GM12878 (cell line): ENCODE results near the gene MYO1E. TPM values are rescaled to one million over a fixed set of nuclear protein-coding genes. Genes with fewer than 3 reads are reported as not detected.

Experiments
- ATAC-seq: fragments of 200-7000 bp; cut with Tn5 transposase; 3 replicates; pipeline ENCODE4 v1.9.1; 2020; ENCODE audit warnings: mild to moderate bottlenecking, moderate library complexity
- BruUV-seq: library from RNA; stranded (reverse); fragments of 400-500 nt; replicated peaks from 2 replicates; lab custom pipeline; 2021; lab: Mats Ljungman, UMichigan
- CTCF ChIA-PET: fragments of 300-600 bp; sonication (Branson Sonifier 250); formaldehyde crosslinking; extraction: SDS; loops from one replicate; lab custom pipeline; 2021; ENCODE audit warnings: inconsistent platforms; lab: Yijun Ruan, JAX
- POLR2A ChIA-PET: fragments of 350-600 bp; formaldehyde crosslinking; extraction: SDS; loops from one replicate; lab custom pipeline; 2021; ENCODE audit warnings: inconsistent platforms; lab: Charles Lee
- RAD21 ChIA-PET: fragments of 300-600 bp; sonication (Branson Sonifier 250); formaldehyde crosslinking; loops from one replicate; lab custom pipeline; 2023; ENCODE audit warnings: antibody characterized with exemption; ENCODE audit not compliant: unreplicated experiment; lab: Charles Lee
- SMC1A ChIA-PET: fragments of 300-600 bp; sonication (Branson Sonifier 250); formaldehyde crosslinking; loops from one replicate; lab custom pipeline; 2023; ENCODE audit not compliant: unreplicated experiment, uncharacterized antibody; lab: Charles Lee
- DNase-seq: peaks from one replicate; pipeline ENCODE4 v3.0.0-alpha.2; 2011; ENCODE audit warnings: low read depth, low spot score
- FAIRE-seq: peaks from 3 replicates; lab custom pipeline; 2011; peaks lifted over from hg19 to GRCh38; lab: Jason Lieb, UNC
- H2AFZ ChIP-seq: 2 replicates; pipeline ENCODE4 v1.6.0; 2011; ENCODE audit warnings: low read depth, low read length, control low read depth; ENCODE audit not compliant: control insufficient read depth
- H3K27ac ChIP-seq: 2 replicates; pipeline ENCODE4 v1.5.1; 2011; ENCODE audit warnings: control low read depth; ENCODE audit not compliant: control insufficient read depth, insufficient read depth
- H3K27me3 ChIP-seq, 2 experiments: replicated peaks in 1 of 2; 2 replicates each; pipeline versions ENCODE4 v1.6.0 to v1.6.1; 2011; ENCODE audit warnings: low read length in 1 of 2; ENCODE audit not compliant: control insufficient read depth in 2 of 2, insufficient read depth in 2 of 2
- H3K36me3 ChIP-seq, 2 experiments: 2 replicates each; pipeline ENCODE4 v1.5.1; 2011; ENCODE audit warnings: low read length in 1 of 2; ENCODE audit not compliant: control insufficient read depth in 2 of 2, insufficient read depth in 2 of 2
- H3K4me1 ChIP-seq: 2 replicates; pipeline ENCODE4 v1.6.1; 2011; ENCODE audit warnings: mild to moderate bottlenecking, low read length, moderate library complexity, mixed read lengths; ENCODE audit not compliant: control insufficient read depth, insufficient read depth
- H3K4me2 ChIP-seq: 2 replicates; pipeline ENCODE4 v1.6.0; 2011; ENCODE audit warnings: control low read depth; ENCODE audit not compliant: control insufficient read depth, insufficient read depth
- H3K4me3 ChIP-seq: fragments of 200-600 bp; sonication (generic); 2 replicates; pipeline ENCODE4 v1.5.1; 2016
- H3K79me2 ChIP-seq: 2 replicates; pipeline ENCODE4 v1.6.0; 2011; ENCODE audit warnings: low read length; ENCODE audit not compliant: control insufficient read depth, insufficient read depth
- H3K9ac ChIP-seq: 2 replicates; pipeline ENCODE4 v1.8.0; 2011; ENCODE audit warnings: low read length, control low read depth, mixed read lengths; ENCODE audit not compliant: control insufficient read depth, insufficient read depth
- H3K9me3 ChIP-seq: replicated peaks from 3 replicates; pipeline ENCODE4 v1.5.1; 2011; ENCODE audit warnings: mild to moderate bottlenecking, low read length; ENCODE audit not compliant: control insufficient read depth, insufficient read depth
- H4K20me1 ChIP-seq: 2 replicates; pipeline ENCODE4 v1.6.0; 2011; ENCODE audit not compliant: control insufficient read depth, insufficient read depth
- BCL11A ChIP-seq: IDR thresholded peaks from 2 replicates; pipeline ENCODE4 v1.6.1; 2011; ENCODE audit warnings: low read depth, low read length
- ESRRA ChIP-seq: IDR thresholded peaks from 2 replicates; pipeline ENCODE4 v1.6.1; 2012; ENCODE audit warnings: mild to moderate bottlenecking, low read length, improper control_type of control experiment
- GABPA ChIP-seq: IDR thresholded peaks from 2 replicates; pipeline ENCODE4 v1.6.1; 2014; ENCODE audit warnings: antibody characterized with exemption, low read depth, mild to moderate bottlenecking, inconsistent platforms
- HCFC1 ChIP-seq: fragments of 150-350 bp; IDR thresholded peaks from 2 replicates; pipeline ENCODE4 v1.6.1; 2014; ENCODE audit warnings: low read length
- IRF4 ChIP-seq: IDR thresholded peaks from 2 replicates; pipeline ENCODE4 v1.6.1; 2011; ENCODE audit warnings: low read depth, low read length
- KDM1A ChIP-seq: fragments of 200-600 bp; sonication (generic); IDR thresholded peaks from 2 replicates; pipeline ENCODE4 v1.6.1; 2016; ENCODE audit warnings: borderline replicate concordance
- MTA2 ChIP-seq: fragments of 450-650 bp; IDR thresholded peaks from 2 replicates; pipeline ENCODE4 v1.6.1; 2016; ENCODE audit warnings: low read depth, mild to moderate bottlenecking, moderate library complexity
- MYB ChIP-seq: fragments of 150-350 bp; IDR thresholded peaks from 2 replicates; pipeline ENCODE4 v1.6.1; 2014; ENCODE audit warnings: mild to moderate bottlenecking, low read depth, low read length, borderline replicate concordance
- NFIC ChIP-seq: IDR thresholded peaks from 2 replicates; pipeline ENCODE4 v1.6.1; 2012; ENCODE audit warnings: low read depth, mild to moderate bottlenecking, inconsistent platforms, low read length, moderate library complexity
- NFXL1 ChIP-seq: fragments of 450-650 bp; IDR thresholded peaks from 2 replicates; pipeline ENCODE4 v1.6.1; 2017; ENCODE audit warnings: antibody characterized with exemption, mild to moderate bottlenecking, borderline replicate concordance
- NR2F1 ChIP-seq: fragments of 450-650 bp; conservative IDR thresholded peaks from 2 replicates; pipeline ENCODE4 v1.6.1; 2017; ENCODE audit warnings: mild to moderate bottlenecking
- POLR2A ChIP-seq: IDR thresholded peaks from 2 replicates; pipeline ENCODE4 v1.6.1; 2011; ENCODE audit warnings: low read depth, mild to moderate bottlenecking, low read length
- RUNX3 ChIP-seq: IDR thresholded peaks from 2 replicates; pipeline ENCODE4 v1.6.1; 2012; ENCODE audit warnings: low read length, inconsistent platforms
- SMC3 ChIP-seq: IDR thresholded peaks from 2 replicates; pipeline ENCODE4 v1.6.1; 2011; ENCODE audit warnings: low read length, improper control_type of control experiment, borderline replicate concordance
- SPI1 ChIP-seq: IDR thresholded peaks from 2 replicates; pipeline ENCODE4 v1.6.1; 2011; ENCODE audit warnings: low read depth, mild to moderate bottlenecking, low read length, moderate library complexity, borderline replicate concordance; ENCODE audit not compliant: insufficient read depth
- SREBF2 ChIP-seq: IDR thresholded peaks from 2 replicates; pipeline ENCODE4 v1.6.1; 2012; ENCODE audit warnings: mild to moderate bottlenecking, low read length
- SUPT20H ChIP-seq: IDR thresholded peaks from 2 replicates; pipeline ENCODE4 v1.6.1; 2011; ENCODE audit warnings: low read depth, mild to moderate bottlenecking, low read length, moderate library complexity, borderline replicate concordance; ENCODE audit not compliant: control insufficient read depth
- SUZ12 ChIP-seq: fragments of 200-600 bp; sonication (generic); IDR thresholded peaks from one replicate; pipeline ENCODE4 v1.6.1; 2018; ENCODE audit warnings: antibody characterized with exemption, mild to moderate bottlenecking; ENCODE audit not compliant: unreplicated experiment
- YY1 ChIP-seq: IDR thresholded peaks from 2 replicates; pipeline ENCODE4 v1.6.1; 2011; ENCODE audit warnings: low read depth, mild to moderate bottlenecking, low read length
- ZNF24 ChIP-seq: fragments of 450-650 bp; IDR thresholded peaks from 2 replicates; pipeline ENCODE4 v1.6.1; 2017; ENCODE audit warnings: antibody characterized with exemption, mild to moderate bottlenecking
- ZNF622 ChIP-seq: fragments of 450-650 bp; IDR thresholded peaks from 2 replicates; pipeline ENCODE4 v1.6.1; 2017; ENCODE audit warnings: mild to moderate bottlenecking, inconsistent platforms
- WGBS: methylation state at CpG from one replicate; pipeline ENCODE4 v1.1.6; 2016; ENCODE audit warnings: low lambda C conversion rate; ENCODE audit not compliant: insufficient replicate concordance, insufficient coverage; ENCODE audit errors: missing lambda C conversion rate; 5-methylcytosine and 5-hydroxymethylcytosine counted together
- in situ Hi-C: fragments of 300-500 bp; cut with MboI; formaldehyde crosslinking; loops from 9 replicates; pipeline ENCODE4 v1.14.3; 2018; ENCODE audit warnings: mixed read lengths
- intact Hi-C: fragments of 100-400 bp; cut with micrococcal nuclease; formaldehyde crosslinking; loops from one replicate; pipeline ENCODE4 v1.14.2; 2022; ENCODE audit not compliant: unreplicated experiment
- polyA plus RNA-seq, 11 experiments: library from polyadenylated mRNA; depleted of rRNA in 4 of 11; unstranded in 6 of 11; stranded (reverse) in 5 of 11; fragments of >200 nt; fragmentation: Nextera tagmentation in 4 of 11; fragmentation: Illumina TruSeq in 1 of 11; extraction: Ambion mirVana in 4 of 11; extraction: Trizol in 1 of 11; gene quantifications; 1 replicate in 1 of 11; 2 replicates in 10 of 11; pipeline versions ENCODE4 v1.2.1 to v1.2.3, GENCODE V29; 2011 to 2016; ENCODE audit warnings: inconsistent platforms in 2 of 11, missing spikeins in 2 of 11, low read depth in 1 of 11
- total RNA-seq, 4 experiments: library from RNA; depleted of rRNA in 3 of 4; stranded (reverse); fragments of >200 nt in 3 of 4; fragmentation: Illumina TruSeq in 1 of 4; extraction: Trizol in 1 of 4; gene quantifications; 2 replicates each; pipeline versions ENCODE4 v1.2.1 to v1.2.3, GENCODE V29; 2013 to 2021
- TF ChIP-seq, protein P1 (sequence below): fragments of 450-650 bp; IDR thresholded peaks from 2 replicates; pipeline ENCODE4 v1.6.1; 2014; ENCODE audit warnings: mild to moderate bottlenecking
- TF ChIP-seq, protein P2 (sequence below): fragments of 450-650 bp; IDR thresholded peaks from 2 replicates; pipeline ENCODE4 v1.6.1; 2018; ENCODE audit warnings: borderline replicate concordance, mild to moderate bottlenecking; ENCODE audit not compliant: partially characterized antibody

MYO1E gene
- total and polyA plus RNA-seq, 10 of the 15 experiments (the other 5 are each of a cell fraction or from before 2014, with no cell fraction given), result 10.3 to 266 (median 64.9) TPM

DNA sequence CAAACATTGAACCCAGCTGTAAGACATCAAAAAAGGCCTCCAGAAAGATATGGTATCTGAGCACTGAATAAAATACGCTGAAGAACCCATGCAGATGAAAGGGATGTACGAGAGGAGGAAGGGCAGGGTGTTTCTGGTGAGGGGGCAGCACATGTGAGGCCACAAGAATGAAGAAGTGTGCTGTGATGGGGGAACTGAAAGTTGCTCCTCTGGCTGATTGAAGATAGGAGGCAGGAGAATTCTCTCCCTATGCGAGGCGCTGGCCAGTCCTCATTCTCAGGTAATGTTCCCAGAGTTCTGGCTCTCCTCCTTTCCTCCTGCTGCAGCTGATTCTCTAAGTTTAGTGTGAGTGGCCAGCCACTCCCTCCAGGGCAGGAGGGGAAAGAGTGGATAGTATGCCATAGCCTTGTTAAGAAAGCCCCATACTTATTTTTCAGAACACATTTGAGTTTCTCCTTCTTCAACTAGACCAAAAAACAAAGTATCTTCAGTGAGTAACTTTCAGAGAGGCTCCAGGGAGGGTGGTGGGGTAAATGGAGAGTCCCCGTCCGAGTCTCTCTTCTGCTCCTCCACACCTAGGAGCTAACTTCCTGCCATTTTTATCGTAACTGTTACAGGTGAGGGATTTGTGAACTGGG lies 26.9 kb upstream of the MYO1E start:
- RAD21 ChIA-PET, result interaction anchor here (0.9 to 6.6 kb wide), 9 partner anchors 12 to 149 kb away, joined by 3 to 78 read pairs (median 3); partner anchors contain the start of gene MYO1E
- Histone ChIP-seq H3K36me3 (no peaks in the 10 kb centered on the region), H3K79me2 (no peaks in the 10 kb centered on the region; the same call in 1 of the 2 replicates), H3K4me2 (peak overlapping the region; percentile 81), H3K4me3 (peak overlapping the region; percentile 43), H3K27me3 (no peaks in the 10 kb centered on the region), H3K9ac (peak overlapping the region; percentile 65), H4K20me1 (no peaks in the 10 kb centered on the region), H3K27ac (peak overlapping the region; percentile 87), H3K4me1 (peaks cover 48% of the 10 kb centered on the region), H2AFZ (peak overlapping the region; percentile 71), H3K9me3 (no peaks in the 10 kb centered on the region)
- SMC1A ChIA-PET, result interaction anchor here (0.8 to 6.4 kb wide), 14 partner anchors 8 to 234 kb away, joined by 3 to 67 read pairs (median 4); no protein-coding TSS in a partner anchor
- peak; percentile 96 for ATAC-seq
- POLR2A ChIA-PET, result interaction anchor here (0.5 to 3.2 kb wide), 3 partner anchors 11 to 84 kb away, joined by 4 to 21 read pairs (median 6); no protein-coding TSS in a partner anchor
- CTCF ChIA-PET, result interaction anchor here (0.7 to 2.8 kb wide), 9 partner anchors 10 to 153 kb away, joined by 3 to 24 read pairs (median 4); partner anchors contain the start of gene MYO1E
- in situ Hi-C loops (no loop called here), intact Hi-C loops (no loop called here)
- BruUV-seq, result no TSS peak
- peak; percentile 77 for DNase-seq
- peak; percentile 92 for FAIRE-seq
- WGBS, result 17% methylated on average over 7 of the region's 7 CpGs
- TF ChIP-seq, protein P1, sequence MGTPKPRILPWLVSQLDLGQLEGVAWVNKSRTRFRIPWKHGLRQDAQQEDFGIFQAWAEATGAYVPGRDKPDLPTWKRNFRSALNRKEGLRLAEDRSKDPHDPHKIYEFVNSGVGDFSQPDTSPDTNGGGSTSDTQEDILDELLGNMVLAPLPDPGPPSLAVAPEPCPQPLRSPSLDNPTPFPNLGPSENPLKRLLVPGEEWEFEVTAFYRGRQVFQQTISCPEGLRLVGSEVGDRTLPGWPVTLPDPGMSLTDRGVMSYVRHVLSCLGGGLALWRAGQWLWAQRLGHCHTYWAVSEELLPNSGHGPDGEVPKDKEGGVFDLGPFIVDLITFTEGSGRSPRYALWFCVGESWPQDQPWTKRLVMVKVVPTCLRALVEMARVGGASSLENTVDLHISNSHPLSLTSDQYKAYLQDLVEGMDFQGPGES, result no peak
- TF ChIP-seq KDM1A (no peak), MTA2 (peak; percentile 85), NR2F1 (peak; percentile 52), SPI1 (peak; percentile 100), MYB (no peak), SUPT20H (no peak), IRF4 (peak; percentile 100), ZNF24 (no peak), NFXL1 (no peak), ZNF622 (no peak), SREBF2 (no peak), YY1 (peak; percentile 34), SUZ12 (no peak), RUNX3 (peak; percentile 99), NFIC (peak; percentile 86), GABPA (no peak), HCFC1 (no peak), POLR2A (no peak; the same call in 1 of the 2 replicates), SMC3 (peak; percentile 19; the same call in 1 of the 2 replicates), ESRRA (no peak), BCL11A (peak; percentile 96)
- TF ChIP-seq, protein P2, sequence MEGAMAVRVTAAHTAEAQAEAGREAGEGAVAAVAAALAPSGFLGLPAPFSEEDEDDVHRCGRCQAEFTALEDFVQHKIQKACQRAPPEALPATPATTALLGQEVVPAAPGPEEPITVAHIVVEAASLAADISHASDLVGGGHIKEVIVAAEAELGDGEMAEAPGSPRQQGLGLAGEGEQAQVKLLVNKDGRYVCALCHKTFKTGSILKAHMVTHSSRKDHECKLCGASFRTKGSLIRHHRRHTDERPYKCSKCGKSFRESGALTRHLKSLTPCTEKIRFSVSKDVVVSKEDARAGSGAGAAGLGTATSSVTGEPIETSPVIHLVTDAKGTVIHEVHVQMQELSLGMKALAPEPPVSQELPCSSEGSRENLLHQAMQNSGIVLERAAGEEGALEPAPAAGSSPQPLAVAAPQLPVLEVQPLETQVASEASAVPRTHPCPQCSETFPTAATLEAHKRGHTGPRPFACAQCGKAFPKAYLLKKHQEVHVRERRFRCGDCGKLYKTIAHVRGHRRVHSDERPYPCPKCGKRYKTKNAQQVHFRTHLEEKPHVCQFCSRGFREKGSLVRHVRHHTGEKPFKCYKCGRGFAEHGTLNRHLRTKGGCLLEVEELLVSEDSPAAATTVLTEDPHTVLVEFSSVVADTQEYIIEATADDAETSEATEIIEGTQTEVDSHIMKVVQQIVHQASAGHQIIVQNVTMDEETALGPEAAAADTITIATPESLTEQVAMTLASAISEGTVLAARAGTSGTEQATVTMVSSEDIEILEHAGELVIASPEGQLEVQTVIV, result no peak
